Stomach (tissue), 9 donors: ENCODE data around the gene CD160. TPM values are rescaled to one million over a fixed set of nuclear protein-coding genes. Genes with fewer than 3 reads are reported as not detected.

Experiments
- DNase-seq, 2 donors: peaks; one replicate each; pipeline versions ENCODE4 v3.0.0 to v3.0.0-alpha.2; 2013 to 2019
- H3K27ac ChIP-seq, 5 donors: fragments of 200-600 bp in 4 of 5; sonication (generic) in 4 of 5; one replicate each; pipeline ENCODE4 v1.5.1; 2013 to 2019; ENCODE audit warnings: mild to moderate bottlenecking in 1 of 5, moderate library complexity in 1 of 5
- H3K27me3 ChIP-seq, 3 donors: fragments of 200-600 bp; sonication (generic); one replicate each; pipeline ENCODE4 v1.5.1; 2017 to 2019; ENCODE audit warnings: mixed run types in 1 of 3
- H3K36me3 ChIP-seq, 4 donors: fragments of 200-600 bp; sonication (generic); 1 replicate in 3 of 4; 2 replicates in 1 of 4; pipeline ENCODE4 v1.5.1; 2016 to 2019
- H3K4me1 ChIP-seq, 4 donors: fragments of 200-600 bp; sonication (generic); one replicate each; pipeline ENCODE4 v1.5.1; 2016 to 2019
- H3K4me3 ChIP-seq, 4 donors: fragments of 200-600 bp; sonication (generic) in 3 of 4; one replicate each; pipeline ENCODE4 v1.5.1; 2016 to 2019; ENCODE audit warnings: mild to moderate bottlenecking in 1 of 4
- H3K9me3 ChIP-seq, 4 donors: fragments of 200-600 bp; sonication (generic); one replicate each; pipeline ENCODE4 v1.5.1; 2016 to 2019
- EP300 ChIP-seq: sonication (generic); formaldehyde crosslinking; IDR thresholded peaks from one replicate; pipeline ENCODE4 v1.6.1; 2017; ENCODE audit warnings: antibody characterized with exemption
- POLR2A ChIP-seq, 4 donors: fragments of 450-650 bp; IDR thresholded peaks; one replicate each; pipeline ENCODE4 v1.6.1; 2016; ENCODE audit warnings: antibody characterized with exemption in 4 of 4, control low read depth in 2 of 4, mild to moderate bottlenecking in 1 of 4, moderate library complexity in 1 of 4
- POLR2AphosphoS5 ChIP-seq, 3 donors: sonication (generic); formaldehyde crosslinking; IDR thresholded peaks; one replicate each; pipeline ENCODE4 v1.6.1; 2016; ENCODE audit warnings: antibody characterized with exemption in 3 of 3
- WGBS, 5 donors: extraction: QIAGEN DNeasy Blood & Tissue Kit in 3 of 5; methylation state at CpG; one replicate each; pipeline versions ENCODE4 v1.1.5 to v1.1.7; 2013 to 2018; 5-methylcytosine and 5-hydroxymethylcytosine counted together
- intact Hi-C: fragments of 100-400 bp; cut with DNase I; formaldehyde crosslinking; loops from one replicate; pipeline ENCODE4 v1.15.1; 2023; ENCODE audit warnings: low total_unique reads
- polyA plus RNA-seq, 3 donors: library from polyadenylated mRNA; stranded (reverse); fragments of 200-250 nt; gene quantifications; one replicate each; pipeline ENCODE4 v1.2.3, GENCODE V29; 2013
- total RNA-seq, 5 donors: library from RNA; depleted of rRNA; stranded (reverse); fragments of >200 nt; gene quantifications; one replicate each; pipeline versions ENCODE4 v1.1.0 to v1.2.3, GENCODE V29; 2014 to 2016
- TF ChIP-seq, protein P1 (sequence below), 7 experiments: fragments of 450-650 bp in 4 of 7; fragments of 200-600 bp in 3 of 7; sonication (generic) in 3 of 7; IDR thresholded peaks; one replicate each; pipeline ENCODE4 v1.5.1; 2016 to 2019; ENCODE audit warnings: antibody characterized with exemption in 7 of 7, control low read depth in 2 of 7, mild to moderate bottlenecking in 1 of 7
- donor health status: healthy with polysubstance abuse.
- donor health status: Bipolar disorder and iron deficiency.
- donor health status: healthy.

The CD160 gene
- total and polyA plus RNA-seq, 8 donors = 0.25 to 4.8 (median 0.37) TPM; not detected in 5

DNA sequence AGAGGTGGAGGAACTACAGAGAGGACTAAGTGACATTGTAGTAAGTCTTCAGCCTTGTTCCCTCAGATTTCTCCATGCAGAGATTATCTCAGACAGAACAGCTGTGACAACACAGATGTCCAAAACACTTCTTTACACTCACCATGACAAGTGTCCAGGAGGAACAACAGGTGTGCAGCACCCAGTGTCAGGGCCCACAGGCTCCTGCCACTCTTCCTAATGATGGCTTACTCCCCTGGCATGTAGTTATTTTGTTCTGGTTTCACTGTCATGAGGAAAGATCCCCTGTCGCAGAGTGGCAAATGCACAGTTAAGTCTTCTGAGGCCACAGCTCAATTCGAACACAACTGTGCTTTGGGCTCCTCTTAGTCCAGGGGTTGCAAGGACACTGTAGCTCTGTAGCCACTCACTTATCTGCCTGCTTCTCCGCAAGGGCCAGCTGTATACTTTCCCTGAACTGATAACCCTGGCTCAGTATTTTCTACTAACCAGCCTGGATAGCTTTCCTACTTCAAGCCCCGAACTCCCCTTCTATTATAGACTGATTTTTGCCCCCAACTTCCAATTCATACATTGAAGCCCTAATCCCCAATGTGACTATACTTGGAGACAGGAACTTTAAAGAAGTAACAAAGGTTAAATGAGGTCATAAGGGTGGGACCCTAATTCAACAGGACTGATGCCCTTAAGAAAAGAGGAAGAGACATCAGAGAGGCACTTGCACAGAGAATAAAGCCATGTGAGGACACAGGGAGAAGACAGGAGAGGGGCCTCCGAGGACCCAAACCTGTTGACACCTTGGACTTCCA, 23.3 kb upstream of the CD160 start:
- intact Hi-C loops = no loop called here
- 67 to 78% (median 72%) methylated on average over 5 of the region's 5 CpGs for WGBS, 5 donors
- peaks cover 0 to 2% (median under 1%) of the 10 kb centered on the region in 4 donors for H3K4me1 ChIP-seq
- no peaks in the 10 kb centered on the region for H3K36me3 ChIP-seq
- H3K4me3 ChIP-seq = no peak overlapping the region
- H3K9me3 ChIP-seq = no peaks in the 10 kb centered on the region
- DNase-seq = no peak
- no peak overlapping the region for H3K27ac ChIP-seq
- H3K27me3 ChIP-seq = no peaks in the 10 kb centered on the region
- TF ChIP-seq POLR2A (IDR thresholded peaks at IDR 0.05) (no peak), POLR2AphosphoS5 (IDR thresholded peaks at IDR 0.05) (no peak)

DNA sequence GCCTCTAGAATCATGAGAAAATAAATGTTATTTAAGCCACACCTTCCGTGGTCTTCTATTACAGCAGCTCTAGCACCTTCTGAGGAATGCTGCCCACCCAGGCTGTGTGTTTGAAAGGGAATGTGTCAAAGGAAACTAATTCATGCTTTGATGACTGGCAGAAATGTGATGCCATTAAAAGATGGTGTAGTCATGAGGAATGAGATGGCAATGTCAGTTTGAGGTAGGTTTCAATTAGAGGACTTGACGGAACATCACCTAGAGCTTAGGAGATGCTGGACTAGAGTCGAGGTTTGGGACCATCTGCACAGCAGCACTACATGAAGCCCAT, 22.7 kb upstream of the CD160 start:
- H3K27me3 ChIP-seq = no peaks in the 10 kb centered on the region
- intact Hi-C loops = no loop called here
- H3K4me3 ChIP-seq = no peak overlapping the region
- DNase-seq = no peak
- H3K27ac ChIP-seq = no peak overlapping the region
- no peaks in the 10 kb centered on the region for H3K36me3 ChIP-seq
- H3K4me1 ChIP-seq = no peaks in the 10 kb centered on the region
- no peaks in the 10 kb centered on the region for H3K9me3 ChIP-seq
- TF ChIP-seq POLR2AphosphoS5 (IDR thresholded peaks at IDR 0.05) (no peak), EP300 (no peak), POLR2A (IDR thresholded peaks at IDR 0.05) (no peak)
- TF ChIP-seq, protein P1, sequence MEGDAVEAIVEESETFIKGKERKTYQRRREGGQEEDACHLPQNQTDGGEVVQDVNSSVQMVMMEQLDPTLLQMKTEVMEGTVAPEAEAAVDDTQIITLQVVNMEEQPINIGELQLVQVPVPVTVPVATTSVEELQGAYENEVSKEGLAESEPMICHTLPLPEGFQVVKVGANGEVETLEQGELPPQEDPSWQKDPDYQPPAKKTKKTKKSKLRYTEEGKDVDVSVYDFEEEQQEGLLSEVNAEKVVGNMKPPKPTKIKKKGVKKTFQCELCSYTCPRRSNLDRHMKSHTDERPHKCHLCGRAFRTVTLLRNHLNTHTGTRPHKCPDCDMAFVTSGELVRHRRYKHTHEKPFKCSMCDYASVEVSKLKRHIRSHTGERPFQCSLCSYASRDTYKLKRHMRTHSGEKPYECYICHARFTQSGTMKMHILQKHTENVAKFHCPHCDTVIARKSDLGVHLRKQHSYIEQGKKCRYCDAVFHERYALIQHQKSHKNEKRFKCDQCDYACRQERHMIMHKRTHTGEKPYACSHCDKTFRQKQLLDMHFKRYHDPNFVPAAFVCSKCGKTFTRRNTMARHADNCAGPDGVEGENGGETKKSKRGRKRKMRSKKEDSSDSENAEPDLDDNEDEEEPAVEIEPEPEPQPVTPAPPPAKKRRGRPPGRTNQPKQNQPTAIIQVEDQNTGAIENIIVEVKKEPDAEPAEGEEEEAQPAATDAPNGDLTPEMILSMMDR (IDR thresholded peaks at IDR 0.05) = no peak
- 86 to 96% (median 91%) methylated on average over 3 of the region's 3 CpGs for WGBS, 5 donors

DNA sequence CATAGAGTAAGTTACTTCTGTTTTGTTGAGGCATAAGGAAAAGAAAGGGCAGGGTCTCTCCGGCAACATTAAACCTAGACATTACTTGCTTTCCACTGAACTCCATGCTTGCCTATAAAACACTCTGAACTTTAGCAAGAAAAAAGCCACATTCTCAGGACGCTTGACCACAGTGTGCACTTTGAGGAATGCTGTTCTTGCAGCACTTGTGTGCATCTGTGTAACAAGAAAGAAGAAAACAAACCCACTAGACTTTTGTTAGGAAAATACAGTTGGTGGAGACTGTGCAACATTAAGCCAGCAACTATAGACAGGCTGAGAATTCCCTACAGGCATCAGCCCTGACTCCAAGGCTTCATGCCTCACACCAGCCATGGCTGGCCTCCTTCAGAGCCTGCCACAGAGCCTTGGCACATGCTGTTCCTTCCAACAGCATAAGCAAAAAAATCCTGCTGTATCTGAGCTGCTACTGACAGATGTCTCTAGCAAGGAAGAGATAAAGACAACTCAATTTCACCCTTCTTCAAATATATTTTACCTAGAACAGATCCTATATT, 17.9 kb upstream of the CD160 start:
- no peaks in the 10 kb centered on the region for H3K27me3 ChIP-seq
- no peaks in the 10 kb centered on the region for H3K9me3 ChIP-seq
- no peaks in the 10 kb centered on the region for H3K4me1 ChIP-seq
- intact Hi-C loops = no loop called here
- no peak for DNase-seq
- WGBS, 5 donors = 74 to 89% (median 86%) methylated on average over 2 of the region's 2 CpGs
- H3K4me3 ChIP-seq = no peak overlapping the region
- TF ChIP-seq, protein P1 (IDR thresholded peaks at IDR 0.05) = no peak
- TF ChIP-seq POLR2AphosphoS5 (IDR thresholded peaks at IDR 0.05) (no peak), EP300 (no peak), POLR2A (IDR thresholded peaks at IDR 0.05) (no peak)
- no peaks in the 10 kb centered on the region for H3K36me3 ChIP-seq
- H3K27ac ChIP-seq = no peak overlapping the region

DNA sequence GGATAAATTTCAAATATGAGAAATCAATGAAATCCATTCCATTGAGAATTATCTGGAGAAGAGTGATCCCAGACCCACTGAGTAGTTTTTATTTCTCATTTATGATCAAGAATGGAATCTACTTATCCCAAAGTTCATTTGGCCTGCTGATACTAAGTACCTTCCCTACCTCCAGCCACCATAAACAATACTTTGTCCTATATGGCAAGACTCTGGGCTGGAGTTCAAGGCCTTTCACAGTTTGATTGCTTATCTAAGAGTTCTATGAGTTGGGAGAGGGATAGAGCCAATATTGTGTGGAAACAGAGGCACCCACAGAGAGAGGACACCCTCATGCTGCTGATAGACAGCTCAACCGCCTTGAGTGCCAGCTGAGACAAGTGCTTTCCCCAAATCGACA, 17.2 kb upstream of the CD160 start:
- TF ChIP-seq POLR2AphosphoS5 (IDR thresholded peaks at IDR 0.05) (no peak), POLR2A (IDR thresholded peaks at IDR 0.05) (no peak), EP300 (no peak)
- TF ChIP-seq, protein P1 (IDR thresholded peaks at IDR 0.05) = no peak
- Histone ChIP-seq H3K4me3 (no peak overlapping the region), H3K27me3 (no peaks in the 10 kb centered on the region), H3K36me3 (no peaks in the 10 kb centered on the region), H3K9me3 (no peaks in the 10 kb centered on the region), H3K27ac (no peak overlapping the region), H3K4me1 (no peaks in the 10 kb centered on the region)
- DNase-seq = no peak
- 74 to 92% (median 85%) methylated on average over 2 of the region's 2 CpGs for WGBS, 5 donors
- intact Hi-C loops = no loop called here

DNA sequence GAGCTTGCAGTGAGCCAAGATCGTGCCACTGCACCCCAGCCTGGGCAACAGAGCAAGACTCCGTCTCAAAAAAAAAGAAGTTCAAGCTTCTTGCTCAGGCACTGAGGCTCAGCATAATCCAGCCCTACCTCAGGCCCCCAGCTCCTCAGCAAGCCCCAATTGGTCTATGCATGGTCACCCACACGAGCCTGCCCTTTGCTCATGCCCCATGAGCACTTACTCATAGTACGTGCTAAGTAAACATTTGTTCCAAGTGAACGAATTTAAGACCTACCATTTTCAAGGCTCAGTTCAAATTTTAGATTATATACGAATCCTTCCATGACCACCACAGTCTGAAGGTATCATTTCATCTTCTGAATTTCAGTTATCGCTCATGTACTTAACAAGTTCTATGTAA, 16.5 kb upstream of the CD160 start:
- Histone ChIP-seq H3K9me3 (no peaks in the 10 kb centered on the region), H3K36me3 (no peaks in the 10 kb centered on the region), H3K27me3 (no peaks in the 10 kb centered on the region), H3K27ac (no peak overlapping the region), H3K4me3 (no peak overlapping the region), H3K4me1 (peaks cover 0 to 5% (median 0%) of the 10 kb centered on the region in 4 donors)
- intact Hi-C loops = no loop called here
- WGBS, 5 donors = 84 to 87% (median 86%) methylated on average over 7 of the region's 7 CpGs
- TF ChIP-seq EP300 = no peak
- TF ChIP-seq POLR2AphosphoS5 (IDR thresholded peaks at IDR 0.05) = no peak
- TF ChIP-seq POLR2A (IDR thresholded peaks at IDR 0.05) = no peak
- TF ChIP-seq, protein P1 (IDR thresholded peaks at IDR 0.05) = no peak
- no peak for DNase-seq
